Spleen (tissue), 11 donors: ENCODE results near the gene PRKCZ. TPM values are rescaled to one million over a fixed set of nuclear protein-coding genes. Genes with fewer than 3 reads are reported as not detected.

ENCODE experiments used
- DNase-seq: peaks from one replicate; pipeline ENCODE4 v3.0.0-alpha.2; 2020
- H3K27ac ChIP-seq, 8 donors: fragments of 200-600 bp; sonication (generic) in 7 of 8; 1 replicate in 4 of 8; 2 replicates in 4 of 8; pipeline versions ENCODE4 v1.5.0 to v1.8.0; 2016 to 2021; ENCODE audit warnings: inconsistent platforms in 4 of 8, mild to moderate bottlenecking in 4 of 8, moderate library complexity in 1 of 8
- H3K27me3 ChIP-seq, 7 donors: fragments of 200-600 bp; sonication (generic) in 6 of 7; replicated peaks in 1 of 7; 1 replicate in 4 of 7; 2 replicates in 3 of 7; pipeline versions ENCODE4 v1.5.0 to v1.8.0; 2016 to 2021; ENCODE audit warnings: inconsistent platforms in 3 of 7, mild to moderate bottlenecking in 1 of 7
- H3K36me3 ChIP-seq, 6 donors: fragments of 200-600 bp; sonication (generic) in 5 of 6; 1 replicate in 4 of 6; 2 replicates in 2 of 6; pipeline versions ENCODE4 v1.5.0 to v1.8.0; 2016 to 2021; ENCODE audit warnings: inconsistent platforms in 2 of 6
- H3K4me1 ChIP-seq, 6 donors: fragments of 200-600 bp; sonication (generic) in 5 of 6; 1 replicate in 3 of 6; 2 replicates in 3 of 6; pipeline versions ENCODE4 v1.5.0 to v1.8.0; 2016 to 2021; ENCODE audit warnings: inconsistent platforms in 3 of 6
- H3K4me3 ChIP-seq, 8 donors: fragments of 200-600 bp; sonication (generic) in 7 of 8; 1 replicate in 4 of 8; 2 replicates in 4 of 8; pipeline versions ENCODE4 v1.5.0 to v1.8.0; 2016 to 2021; ENCODE audit warnings: inconsistent platforms in 4 of 8, mild to moderate bottlenecking in 4 of 8, moderate library complexity in 2 of 8
- H3K9me3 ChIP-seq, 8 donors: fragments of 200-600 bp; sonication (generic) in 7 of 8; 1 replicate in 4 of 8; 2 replicates in 4 of 8; pipeline versions ENCODE4 v1.5.0 to v1.8.0; 2016 to 2021; ENCODE audit warnings: inconsistent platforms in 4 of 8
- POLR2A ChIP-seq, 3 donors: fragments of 450-650 bp; IDR thresholded peaks; one replicate each; pipeline ENCODE4 v1.5.1; 2017; ENCODE audit warnings: antibody characterized with exemption in 3 of 3, mild to moderate bottlenecking in 1 of 3
- POLR2AphosphoS5 ChIP-seq, 3 donors: sonication (generic); formaldehyde crosslinking; IDR thresholded peaks; one replicate each; pipeline ENCODE4 v1.5.1; 2017; ENCODE audit warnings: antibody characterized with exemption in 3 of 3
- WGBS, 5 donors: extraction: QIAGEN DNeasy Blood & Tissue Kit in 3 of 5; methylation state at CpG; one replicate each; pipeline versions ENCODE4 v1.1.5 to v1.1.7; 2013 to 2018; 5-methylcytosine and 5-hydroxymethylcytosine counted together
- intact Hi-C: fragments of 100-400 bp; cut with DNase I; formaldehyde crosslinking; loops from one replicate; pipeline ENCODE4 v1.15.0; 2023; ENCODE audit warnings: low total_unique reads
- polyA plus RNA-seq, 3 donors: library from polyadenylated mRNA; stranded (reverse); fragments of 200-250 nt; gene quantifications; one replicate each; pipeline ENCODE4 v1.2.1, GENCODE V29; 2013
- total RNA-seq, 7 donors: library from RNA; depleted of rRNA in 3 of 7; stranded (reverse); fragments of >200 nt in 3 of 7; fragmentation: NEBNext Ultra II Directional in 4 of 7; extraction: Animal tissue kit (Norgen Biotek cat#: 25700) in 4 of 7; gene quantifications; one replicate each; pipeline versions ENCODE4 v1.1.0 to v1.2.1, GENCODE V29; 2016 to 2021
- TF ChIP-seq, protein P1 (sequence below), 11 experiments: fragments of 200-600 bp in 7 of 11; fragments of 450-650 bp in 4 of 11; sonication (generic) in 4 of 11; IDR thresholded peaks in 8 of 11; conservative IDR thresholded peaks in 3 of 11; 1 replicate in 7 of 11; 2 replicates in 4 of 11; pipeline versions ENCODE4 v1.4.0 to v1.8.0; 2016 to 2021; ENCODE audit warnings: antibody characterized with exemption in 11 of 11, inconsistent platforms in 4 of 11, mild to moderate bottlenecking in 1 of 11
- donor health status: healthy with polysubstance abuse.
- donor health status: DM: no; HTN: no; CAD: no; lungs with moderate emphysema.
- donor health status: DM: no; HTN: no; CAD: no.
- donor health status: Bipolar disorder and iron deficiency.
- donor health status: healthy.
- donor health status: DM: no; HTN: no; CAD: no.
- donor health status: DM: yes; HTN: yes; CAD: no.

Gene PRKCZ
- total and polyA plus RNA-seq, 10 donors: 17.6 to 61.8 (median 34.0) TPM

GRCh38 chr1:2233997-2234761 lies 184.0 kb downstream of the PRKCZ start:
- H3K4me3 ChIP-seq: peak overlapping the region in 7 of 8 donors; percentile 5 to 90 (median 26)

DNA sequence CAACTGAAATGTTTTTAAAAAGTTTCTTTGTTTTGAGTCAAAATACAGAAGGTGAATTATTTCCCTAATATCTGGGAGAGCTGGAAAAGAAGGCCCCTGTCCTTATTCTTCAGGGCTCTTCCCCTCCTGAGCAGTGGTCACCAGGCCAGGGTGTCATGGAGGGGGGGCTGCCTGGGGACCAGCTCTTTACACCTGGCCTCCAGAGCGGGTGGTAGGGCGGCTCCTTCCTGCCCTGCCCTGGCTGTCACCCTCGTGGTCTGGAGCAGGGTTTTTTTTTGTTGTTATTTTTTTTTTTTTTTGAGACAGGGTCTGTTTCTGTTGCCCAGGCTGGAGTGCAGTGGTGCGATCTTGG lies 184.5 kb downstream of the PRKCZ start:
- no peaks in the 10 kb centered on the region for H3K9me3 ChIP-seq
- H3K27me3 ChIP-seq: no peaks in the 10 kb centered on the region
- intact Hi-C loops: loop anchor here (10.0 kb wide), 1 partner anchor 60 kb away; no protein-coding TSS in a partner anchor
- H3K36me3 ChIP-seq: peaks cover 0 to 7% (median 0%) of the 10 kb centered on the region in 6 donors
- peak overlapping the region in 5 of 8 donors; percentile 5 to 90 (median 26) for H3K4me3 ChIP-seq
- peak overlapping the region; percentile 43 to 99 (median 86) for H3K27ac ChIP-seq
- TF ChIP-seq POLR2AphosphoS5 (IDR thresholded peaks at IDR 0.05) (no peak), POLR2A (IDR thresholded peaks at IDR 0.05) (no peak)
- TF ChIP-seq, protein P1, sequence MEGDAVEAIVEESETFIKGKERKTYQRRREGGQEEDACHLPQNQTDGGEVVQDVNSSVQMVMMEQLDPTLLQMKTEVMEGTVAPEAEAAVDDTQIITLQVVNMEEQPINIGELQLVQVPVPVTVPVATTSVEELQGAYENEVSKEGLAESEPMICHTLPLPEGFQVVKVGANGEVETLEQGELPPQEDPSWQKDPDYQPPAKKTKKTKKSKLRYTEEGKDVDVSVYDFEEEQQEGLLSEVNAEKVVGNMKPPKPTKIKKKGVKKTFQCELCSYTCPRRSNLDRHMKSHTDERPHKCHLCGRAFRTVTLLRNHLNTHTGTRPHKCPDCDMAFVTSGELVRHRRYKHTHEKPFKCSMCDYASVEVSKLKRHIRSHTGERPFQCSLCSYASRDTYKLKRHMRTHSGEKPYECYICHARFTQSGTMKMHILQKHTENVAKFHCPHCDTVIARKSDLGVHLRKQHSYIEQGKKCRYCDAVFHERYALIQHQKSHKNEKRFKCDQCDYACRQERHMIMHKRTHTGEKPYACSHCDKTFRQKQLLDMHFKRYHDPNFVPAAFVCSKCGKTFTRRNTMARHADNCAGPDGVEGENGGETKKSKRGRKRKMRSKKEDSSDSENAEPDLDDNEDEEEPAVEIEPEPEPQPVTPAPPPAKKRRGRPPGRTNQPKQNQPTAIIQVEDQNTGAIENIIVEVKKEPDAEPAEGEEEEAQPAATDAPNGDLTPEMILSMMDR (IDR thresholded peaks at IDR 0.05 in 8 of 11, conservative IDR thresholded peaks at IDR 0.05 in 3 of 11): no peak
- DNase-seq: peak; percentile 89
- peaks cover 87 to 100% (median 100%) of the 10 kb centered on the region in 6 donors for H3K4me1 ChIP-seq
- 6 to 21% (median 11%) methylated on average over 4 of the region's 4 CpGs for WGBS, 5 donors

More at GRCh38 chr1:2233997-2234761, 184.0 kb downstream of the PRKCZ start:
- H3K27me3 ChIP-seq: no peaks in the 10 kb centered on the region
- intact Hi-C loops: loop anchor here (10.0 kb wide), 1 partner anchor 61 kb away; no protein-coding TSS in a partner anchor
- H3K4me1 ChIP-seq: peaks cover 92 to 100% (median 100%) of the 10 kb centered on the region in 6 donors
- peak; percentile 97 for DNase-seq
- 7 to 20% (median 8%) methylated on average over 23 to 27 of the region's 27 CpGs for WGBS, 5 donors
- TF ChIP-seq POLR2AphosphoS5 (IDR thresholded peaks at IDR 0.05) (peak; percentile 74 to 90 (median 77)), POLR2A (IDR thresholded peaks at IDR 0.05) (no peak)
- TF ChIP-seq, protein P1 (IDR thresholded peaks at IDR 0.05 in 8 of 11, conservative IDR thresholded peaks at IDR 0.05 in 3 of 11): peak in 1 of 11 experiments; percentile 16
- H3K9me3 ChIP-seq: no peaks in the 10 kb centered on the region
- H3K36me3 ChIP-seq: peaks cover 0 to 7% (median 0%) of the 10 kb centered on the region in 6 donors
- H3K27ac ChIP-seq: peak overlapping the region; percentile 43 to 99 (median 86)

Other genes with a start within 250 kb of the PRKCZ start
- 100 to 1,000 TPM; 186 to 304 (median 273) TPM for gene GNB1, start 159.3 kb upstream of the PRKCZ start, total RNA-seq
- gene GNB1, start 159.3 kb upstream of the PRKCZ start, polyA plus RNA-seq: 100 to 1,000 TPM in 1 of 3 donors, 10 to 100 TPM in 2; 76.0 to 132 (median 95.5) TPM
- 1 to 10 TPM in 1 of 7 donors, under 1 TPM in 4, not detected in 2; 0.34 to 3.0 (median 0.66) TPM for gene CALML6, start 135.2 kb upstream of the PRKCZ start, total RNA-seq
- 1 to 10 TPM in 1 of 3 donors, under 1 TPM in 2; 0.58 to 1.8 (median 0.85) TPM for gene CALML6, start 135.2 kb upstream of the PRKCZ start, polyA plus RNA-seq
- 1 to 10 TPM in 6 of 7 donors, not detected in 1; 1.1 to 4.7 (median 1.8) TPM for gene TMEM52, start 131.1 kb upstream of the PRKCZ start, total RNA-seq
- gene TMEM52, start 131.1 kb upstream of the PRKCZ start, polyA plus RNA-seq: 1 to 10 TPM in 1 of 3 donors, under 1 TPM in 2; 0.35 to 1.9 (median 0.64) TPM
- gene CFAP74, start 46.6 kb upstream of the PRKCZ start, total RNA-seq: under 1 TPM in 3 of 7 donors, not detected in 4; 0.10 to 0.32 (median 0.27) TPM
- gene CFAP74, start 46.6 kb upstream of the PRKCZ start, polyA plus RNA-seq: under 1 TPM; 0.03 to 0.18 (median 0.09) TPM
- gene GABRD, start 31.1 kb upstream of the PRKCZ start, total RNA-seq: 1 to 10 TPM in 2 of 7 donors, under 1 TPM in 3, not detected in 2; 0.40 to 1.2 (median 0.94) TPM
- 1 to 10 TPM in 1 of 3 donors, under 1 TPM in 1, not detected in 1; 0.35 to 1.1 TPM for gene GABRD, start 31.1 kb upstream of the PRKCZ start, polyA plus RNA-seq
- gene FAAP20, start 144.4 kb downstream of the PRKCZ start, total RNA-seq: 10 to 100 TPM; 20.6 to 64.0 (median 46.6) TPM
- 100 to 1,000 TPM in 1 of 3 donors, 10 to 100 TPM in 2; 66.8 to 113 (median 94.1) TPM for gene FAAP20, start 144.4 kb downstream of the PRKCZ start, polyA plus RNA-seq
- gene SKI, start 177.9 kb downstream of the PRKCZ start, total RNA-seq: 10 to 100 TPM; 47.4 to 100.0 (median 64.0) TPM
- gene SKI, start 177.9 kb downstream of the PRKCZ start, polyA plus RNA-seq: 10 to 100 TPM in 1 of 3 donors, 1 to 10 TPM in 2; 4.4 to 16.8 (median 6.5) TPM